Dermis blood vessel endothelial cell (primary cell): ENCODE measurements around the gene FAM171A1. TPM values are rescaled to one million over a fixed set of nuclear protein-coding genes. Genes with fewer than 3 reads are reported as not detected.
A peak's percentile ranks its signal among the peaks of the same experiment; 100 is the strongest.

Experiments
- DNase-seq: peaks from one replicate; pipeline ENCODE4 v3.0.0; 2010
- total RNA-seq: library from RNA; depleted of rRNA; stranded (reverse); fragments of >200 nt; gene quantifications from 2 replicates; pipeline ENCODE4 v1.2.3, GENCODE V29; 2014

FAM171A1 gene
- total RNA-seq, 1 donor from 2014 or later, result 40.0 TPM

- peak; percentile 73 for DNase-seq
Observed at GRCh38 chr10:15167411-15168290, 203.4 kb downstream of the FAM171A1 start.

DNA sequence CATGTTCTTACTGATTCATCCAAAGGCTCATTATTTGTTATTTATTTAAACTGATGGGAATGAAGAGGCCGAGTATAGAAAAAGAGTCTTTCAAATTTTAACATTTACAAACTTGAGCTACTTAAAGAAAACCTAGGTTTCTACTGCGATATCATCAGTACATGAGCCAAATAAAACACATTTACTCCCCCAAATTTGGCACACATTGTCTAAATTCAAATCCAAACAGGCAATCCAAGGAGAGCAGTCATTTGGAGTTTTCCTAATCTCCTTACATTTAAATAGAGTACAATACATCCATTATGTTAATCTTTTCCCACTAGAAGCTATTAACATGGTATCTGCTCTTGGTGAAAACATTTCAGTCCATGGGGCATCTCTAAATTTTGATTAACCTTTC, 204.8 kb downstream of the FAM171A1 start:
- no peak for DNase-seq

DNA sequence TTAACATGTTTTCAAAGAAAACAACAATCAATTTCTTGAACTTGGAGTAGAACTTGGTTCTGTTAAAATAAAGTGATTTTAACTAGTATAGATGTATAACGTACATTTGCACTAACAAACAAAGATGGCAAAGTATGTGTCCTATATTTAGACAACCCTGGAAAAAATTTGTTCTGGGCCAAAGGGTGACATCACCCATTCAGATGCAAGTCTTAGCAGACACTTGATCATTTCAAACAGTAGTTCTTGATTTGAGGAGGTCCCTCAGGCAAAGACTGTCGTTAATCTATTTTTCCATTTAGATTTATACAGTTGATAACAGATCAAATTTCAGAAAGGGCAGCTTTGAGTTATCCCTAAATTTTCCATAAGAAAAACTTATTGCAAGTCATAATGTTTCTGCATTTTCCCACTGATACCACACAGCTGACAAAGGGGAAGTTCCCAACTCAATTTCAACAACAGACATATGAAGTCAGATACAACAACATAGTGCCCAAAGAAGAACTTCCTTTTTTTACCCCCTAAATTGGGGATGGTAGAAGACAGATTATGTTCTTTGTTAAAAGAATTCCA, 207.7 kb downstream of the FAM171A1 start:
- DNase-seq, result peak; percentile 45

Other genes with a start within 250 kb of the FAM171A1 start
- gene NMT2, start 202.6 kb downstream of the FAM171A1 start, total RNA-seq, result 40.6 and 70.3 TPM in 2 replicates